Uterus (tissue), 2 donors: ENCODE measurements around the gene ITGA6.

Experiments
- POLR2A ChIP-seq, 2 donors: fragments of 450-650 bp; IDR thresholded peaks; one replicate each; pipeline ENCODE4 v1.6.1; 2016; ENCODE audit warnings: antibody characterized with exemption in 2 of 2, mild to moderate bottlenecking in 1 of 2, moderate library complexity in 1 of 2
- TF ChIP-seq, protein P1 (sequence below), 4 experiments: fragments of 200-600 bp in 2 of 4; fragments of 450-650 bp in 2 of 4; sonication (generic) in 2 of 4; IDR thresholded peaks; one replicate each; pipeline ENCODE4 v1.5.1; 2016 to 2019; ENCODE audit warnings: antibody characterized with exemption in 4 of 4, mild to moderate bottlenecking in 2 of 4, moderate library complexity in 1 of 4

DNA sequence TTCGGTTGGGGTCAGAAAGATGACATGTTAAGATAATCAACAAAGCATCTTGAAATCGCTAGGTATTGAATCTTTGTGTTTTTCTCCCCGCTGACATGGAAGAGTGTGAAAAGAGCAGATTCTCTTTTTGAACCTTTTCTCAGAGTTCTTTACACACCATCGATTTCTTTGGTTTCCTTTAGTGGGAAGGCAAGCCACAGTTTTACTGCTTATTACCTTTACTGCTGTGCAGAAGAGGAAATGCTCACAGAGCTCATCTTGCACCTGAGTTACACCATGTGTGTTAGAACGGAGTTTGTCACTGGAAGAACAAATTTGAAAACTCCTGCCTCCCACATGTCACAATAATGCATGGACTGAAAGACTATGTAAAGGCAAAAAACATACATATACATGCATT is 83.2 kb downstream of the ITGA6 start:
- TF ChIP-seq, protein P1, sequence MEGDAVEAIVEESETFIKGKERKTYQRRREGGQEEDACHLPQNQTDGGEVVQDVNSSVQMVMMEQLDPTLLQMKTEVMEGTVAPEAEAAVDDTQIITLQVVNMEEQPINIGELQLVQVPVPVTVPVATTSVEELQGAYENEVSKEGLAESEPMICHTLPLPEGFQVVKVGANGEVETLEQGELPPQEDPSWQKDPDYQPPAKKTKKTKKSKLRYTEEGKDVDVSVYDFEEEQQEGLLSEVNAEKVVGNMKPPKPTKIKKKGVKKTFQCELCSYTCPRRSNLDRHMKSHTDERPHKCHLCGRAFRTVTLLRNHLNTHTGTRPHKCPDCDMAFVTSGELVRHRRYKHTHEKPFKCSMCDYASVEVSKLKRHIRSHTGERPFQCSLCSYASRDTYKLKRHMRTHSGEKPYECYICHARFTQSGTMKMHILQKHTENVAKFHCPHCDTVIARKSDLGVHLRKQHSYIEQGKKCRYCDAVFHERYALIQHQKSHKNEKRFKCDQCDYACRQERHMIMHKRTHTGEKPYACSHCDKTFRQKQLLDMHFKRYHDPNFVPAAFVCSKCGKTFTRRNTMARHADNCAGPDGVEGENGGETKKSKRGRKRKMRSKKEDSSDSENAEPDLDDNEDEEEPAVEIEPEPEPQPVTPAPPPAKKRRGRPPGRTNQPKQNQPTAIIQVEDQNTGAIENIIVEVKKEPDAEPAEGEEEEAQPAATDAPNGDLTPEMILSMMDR (IDR thresholded peaks at IDR 0.05) = no peak
- TF ChIP-seq POLR2A (IDR thresholded peaks at IDR 0.05) = no peak
